ENCODE measurements around the gene TRIOBP.

TRIOBP gene

GRCh38 chr22:37749226-37749625, 52.4 kb downstream of the TRIOBP start:
- no peak for DNase-seq (ENCODE audit: low read depth)

DNA sequence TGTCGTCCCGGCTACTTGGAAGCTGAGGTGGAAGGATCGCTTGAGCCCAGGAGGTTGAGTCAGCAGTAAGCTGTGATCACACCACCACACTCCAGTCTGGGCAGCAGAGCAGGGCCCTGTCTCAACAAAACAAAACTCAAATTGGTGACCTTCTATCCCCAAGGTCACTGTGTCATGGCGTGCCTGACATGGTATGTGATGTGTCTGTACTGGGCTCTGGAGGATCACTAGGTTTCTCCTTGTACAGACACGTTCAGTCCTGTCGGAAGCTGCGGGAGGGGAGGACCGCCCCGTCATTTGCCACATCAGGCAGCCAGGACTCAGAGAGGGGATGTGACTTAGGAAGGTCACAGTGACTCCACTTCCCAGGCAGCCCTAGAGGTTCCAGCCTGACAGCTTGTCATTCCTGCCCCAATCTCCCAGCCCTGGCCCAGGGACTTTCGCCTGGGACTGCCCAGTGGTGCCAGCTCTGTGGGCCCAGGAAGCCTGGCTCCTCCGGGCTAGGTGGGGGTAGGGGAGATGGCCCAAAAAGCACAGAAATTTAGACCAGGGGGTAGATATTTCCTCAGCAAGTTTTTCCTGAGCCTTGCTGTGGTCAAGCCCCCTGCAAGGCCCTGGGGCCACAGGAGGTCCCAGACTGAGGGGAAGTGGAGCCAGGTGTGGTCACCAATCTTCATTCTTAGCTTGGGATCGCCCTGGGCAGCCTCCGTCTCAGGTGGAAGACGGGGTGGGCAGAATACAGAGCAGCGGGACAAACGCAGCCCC, 53.2 kb downstream of the TRIOBP start:
- DNase-seq (ENCODE audit: low read depth) = peak; percentile 82

- DNase-seq (ENCODE audit: low read depth) = no peak
These were observed 53.8 kb downstream of the TRIOBP start for GRCh38 chr22:37750596-37751162.

DNA sequence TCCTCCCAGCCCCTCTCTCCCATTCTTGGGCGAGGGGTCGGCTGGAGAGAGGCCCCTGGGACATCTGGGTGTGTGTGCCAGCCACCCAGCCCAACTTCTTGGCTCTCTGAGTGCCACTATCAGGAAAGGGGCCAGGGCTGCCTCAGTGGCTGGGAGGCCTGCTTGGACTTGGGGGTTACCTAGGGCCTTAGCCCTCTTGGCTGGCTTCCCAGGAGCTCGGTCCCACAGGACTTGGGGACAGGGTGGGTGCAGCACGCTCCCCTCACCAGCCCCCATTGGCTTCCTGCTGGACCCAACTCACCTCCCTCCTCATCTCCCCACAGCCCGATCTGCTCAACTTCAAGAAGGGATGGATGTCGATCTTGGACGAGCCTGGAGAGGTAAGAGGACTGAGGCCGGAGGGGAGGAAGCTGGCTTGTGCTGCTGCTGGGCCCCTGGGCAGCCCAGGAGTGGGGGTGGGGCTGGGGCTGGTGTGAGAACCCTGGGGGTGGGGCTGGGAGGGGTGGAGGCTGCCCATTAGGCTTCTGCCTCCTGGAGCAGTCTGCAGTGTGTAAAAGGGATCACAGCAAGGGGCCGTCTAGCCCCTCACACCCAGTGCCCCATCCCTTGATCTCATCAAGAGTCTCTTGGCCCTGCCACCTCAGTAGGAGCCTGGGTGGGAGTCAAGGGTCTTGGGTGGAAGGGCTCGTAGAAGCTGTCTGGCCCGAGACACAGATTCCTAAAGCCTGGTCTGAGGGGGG, 54.8 kb downstream of the TRIOBP start:
- DNase-seq (ENCODE audit: low read depth) = peak; percentile 53

GRCh38 chr22:37752189-37753087, 55.6 kb downstream of the TRIOBP start:
- DNase-seq (ENCODE audit: low read depth) = peak; percentile 100

- no peak for DNase-seq (ENCODE audit: low read depth)
These were observed 56.9 kb downstream of the TRIOBP start for GRCh38 chr22:37753746-37754145.

- no peak for DNase-seq (ENCODE audit: low read depth)
These were observed 60.8 kb downstream of the TRIOBP start for GRCh38 chr22:37757663-37758062.

- peak; percentile 52 for DNase-seq (ENCODE audit: low read depth)
These were observed 61.8 kb downstream of the TRIOBP start for GRCh38 chr22:37758694-37759093.

GRCh38 chr22:37759281-37759680, 62.4 kb downstream of the TRIOBP start:
- no peak for DNase-seq (ENCODE audit: low read depth)

DNA sequence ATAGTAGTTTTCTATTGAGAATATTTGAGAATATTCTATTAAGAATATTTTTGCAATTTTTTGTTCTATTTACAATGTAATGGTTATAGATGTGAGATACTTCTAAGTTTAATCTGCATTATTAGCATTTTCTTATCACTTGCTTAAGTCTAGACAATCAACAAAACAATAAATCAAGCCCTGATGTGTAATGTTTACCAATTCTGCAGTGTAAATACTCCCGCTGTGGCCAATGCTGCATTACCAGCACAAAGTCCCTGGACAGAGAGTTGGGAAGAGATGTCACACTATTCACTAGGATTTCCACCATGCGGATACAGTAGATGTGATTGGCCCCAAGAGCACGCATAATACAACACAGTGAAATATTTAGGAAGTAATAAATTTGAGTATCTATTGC, 63.3 kb downstream of the TRIOBP start:
- no peak for DNase-seq (ENCODE audit: low read depth)

- DNase-seq (ENCODE audit: low read depth) = peak; percentile 73
These were observed 65.6 kb downstream of the TRIOBP start for GRCh38 chr22:37762389-37762836.

DNA sequence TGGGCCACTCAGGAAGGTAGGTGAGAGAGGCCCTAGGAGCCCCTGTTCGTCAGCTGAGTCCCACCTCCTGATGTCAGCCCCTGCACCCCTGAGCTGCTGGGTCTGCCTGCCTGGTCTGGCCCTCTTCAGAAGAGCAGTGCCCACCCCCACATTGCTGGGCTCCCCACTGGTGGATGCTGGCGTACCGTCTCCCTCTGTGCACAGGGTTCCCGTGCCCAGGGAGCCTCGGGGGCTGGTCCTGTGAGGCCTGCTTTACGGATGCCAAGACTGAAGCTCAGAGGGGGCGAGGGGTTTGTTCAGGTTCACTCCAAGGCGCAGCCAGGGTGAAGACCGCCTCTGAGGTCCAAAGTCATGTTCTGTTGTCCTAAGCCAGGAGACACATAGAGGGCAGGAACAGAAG, 66.2 kb downstream of the TRIOBP start:
- no peak for DNase-seq (ENCODE audit: low read depth)

- no peak for DNase-seq (ENCODE audit: low read depth)
These were observed 66.8 kb downstream of the TRIOBP start for GRCh38 chr22:37763652-37764051.

DNA sequence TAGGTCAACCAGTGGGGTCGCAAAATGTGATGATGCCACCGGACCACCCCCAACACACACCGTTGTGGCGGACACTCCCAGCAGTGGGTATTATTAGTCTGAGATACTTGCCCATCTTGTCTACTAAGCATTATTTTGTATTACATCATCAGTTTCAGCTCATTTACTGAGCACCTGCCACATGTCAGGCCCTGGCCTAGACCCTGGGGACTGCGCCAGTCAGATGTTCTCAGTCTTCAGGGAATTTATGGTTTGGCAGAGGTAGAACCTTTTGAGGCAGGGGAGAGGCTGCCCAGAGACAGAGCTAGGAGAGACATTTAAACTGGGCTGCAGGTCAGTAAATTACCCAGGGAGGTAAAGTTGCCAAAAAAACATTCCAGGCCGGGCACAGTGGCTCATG, 67.8 kb downstream of the TRIOBP start:
- no peak for DNase-seq (ENCODE audit: low read depth)

- no peak for DNase-seq (ENCODE audit: low read depth)
These were observed 68.7 kb downstream of the TRIOBP start for GRCh38 chr22:37765498-37765897.

GRCh38 chr22:37765953-37766576, 69.2 kb downstream of the TRIOBP start:
- DNase-seq (ENCODE audit: low read depth) = no peak

- peak; percentile 45 for DNase-seq (ENCODE audit: low read depth)
These were observed 71.4 kb downstream of the TRIOBP start for GRCh38 chr22:37768273-37768672.

GRCh38 chr22:37769056-37769455, 72.2 kb downstream of the TRIOBP start:
- DNase-seq (ENCODE audit: low read depth) = no peak

- DNase-seq (ENCODE audit: low read depth) = no peak
These were observed 74.2 kb downstream of the TRIOBP start for GRCh38 chr22:37771081-37771480.

- no peak for DNase-seq (ENCODE audit: low read depth)
These were observed 75.0 kb downstream of the TRIOBP start for GRCh38 chr22:37771702-37772427.

DNA sequence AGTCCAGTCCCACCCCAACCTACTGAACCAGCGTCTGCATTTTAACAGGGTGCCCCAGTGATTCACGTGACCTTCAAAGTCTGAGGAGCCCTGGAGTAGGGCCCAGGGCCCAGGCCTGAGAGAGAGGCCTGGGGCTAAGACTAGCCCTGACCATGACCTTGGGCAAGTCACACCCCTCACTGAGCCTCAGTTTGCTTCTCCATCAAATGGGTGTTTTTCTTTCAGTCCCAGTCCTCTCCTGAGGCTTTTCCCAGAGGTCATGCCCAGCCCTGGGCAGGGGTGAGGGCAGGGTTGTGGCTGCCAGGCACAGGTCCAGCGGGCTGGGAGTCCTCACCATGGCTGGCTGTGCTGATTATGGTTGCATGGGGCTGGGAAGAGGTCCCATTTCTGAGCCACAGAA, 77.9 kb downstream of the TRIOBP start:
- DNase-seq (ENCODE audit: low read depth) = no peak

Data from ELR (cell line).